MG63 (cell line): ENCODE data around the gene CST9. TPM values are rescaled to one million over a fixed set of nuclear protein-coding genes. Genes with fewer than 3 reads are reported as not detected.
"Not testable (repeated sequence)": the region's sequence is repeated elsewhere in the genome, so short reads cannot be mapped to it uniquely, and the experiment has no call there.

ENCODE experiments used
- DNase-seq: peaks from one replicate; pipeline ENCODE4 v3.0.0-alpha.2; 2020
- H3K27me3 ChIP-seq: fragments of 250-450 bp; sonication (Bioruptor Pico); 2 replicates; pipeline ENCODE4 v1.5.1; 2020; ENCODE audit warnings: mild to moderate bottlenecking, moderate library complexity
- H3K36me3 ChIP-seq: fragments of 250-450 bp; sonication (Bioruptor Pico); 2 replicates; pipeline ENCODE4 v1.5.1; 2020; ENCODE audit warnings: mild to moderate bottlenecking, moderate library complexity
- H3K4me3 ChIP-seq: fragments of 250-450 bp; sonication (Bioruptor Pico); 2 replicates; pipeline ENCODE4 v1.5.1; 2020; ENCODE audit warnings: mild to moderate bottlenecking, moderate library complexity
- H3K9me3 ChIP-seq: fragments of 250-450 bp; sonication (Bioruptor Pico); 2 replicates; pipeline ENCODE4 v1.5.1; 2020; ENCODE audit warnings: mild to moderate bottlenecking, moderate library complexity
- total RNA-seq: library from RNA; depleted of rRNA; stranded (reverse); fragments of >200 nt; shearing (Covaris generic); gene quantifications from 2 replicates; pipeline ENCODE4 v1.2.3, GENCODE V29; 2014; ENCODE audit warnings: low replicate concordance

CST9 gene
- total RNA-seq, 1 experiment from 2014 or later = not detected

DNA sequence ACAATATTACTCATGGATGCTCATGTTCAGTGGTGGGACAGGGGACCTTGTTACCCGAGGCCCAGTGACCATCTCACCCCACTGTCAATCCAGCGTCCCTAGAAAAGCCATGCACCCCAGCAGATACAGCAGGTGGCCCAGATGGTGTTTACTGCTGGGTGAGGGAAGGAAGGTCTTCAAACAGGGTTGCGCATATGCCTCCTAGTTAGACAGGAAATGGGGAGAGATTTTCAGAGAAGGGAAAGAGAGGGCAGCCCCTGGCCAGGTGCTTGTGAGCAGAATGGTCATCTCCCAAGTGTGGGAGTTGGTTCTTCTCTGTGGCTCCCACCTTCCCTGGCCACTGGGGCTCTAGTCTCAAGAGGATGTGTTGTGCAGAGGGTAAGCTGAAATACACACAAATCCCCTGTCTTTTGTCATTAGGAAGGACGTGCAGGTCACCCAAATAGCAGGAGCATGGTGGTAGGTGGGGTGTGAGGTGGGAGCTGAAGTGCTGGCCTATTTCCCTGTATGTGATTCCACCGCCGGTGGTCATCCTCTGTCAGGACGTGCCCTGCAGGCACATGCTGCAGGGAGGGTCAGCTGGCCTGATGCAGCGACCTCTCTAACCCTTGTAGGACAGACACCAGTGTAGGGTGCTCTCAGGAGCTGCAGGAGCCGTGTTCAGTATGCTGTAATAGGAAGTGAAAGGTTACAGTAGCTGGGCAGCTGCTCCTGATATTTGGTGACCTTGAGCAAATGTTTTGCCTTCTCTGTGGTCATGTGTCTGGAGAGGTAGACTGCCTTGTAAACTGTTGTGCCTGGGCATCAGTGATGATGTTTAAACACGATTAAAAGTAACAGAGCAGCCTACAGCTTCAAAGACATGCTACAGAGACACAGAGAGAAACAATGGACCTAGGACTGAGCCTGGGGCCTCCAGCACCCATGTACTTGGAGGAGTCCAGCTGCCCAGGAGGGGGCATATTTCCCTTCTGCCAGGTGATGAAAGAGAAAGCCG, 35.3 kb upstream of the CST9 start:
- DNase-seq = no peak
- no peaks in the 10 kb centered on the region for H3K36me3 ChIP-seq
- no peaks in the 10 kb centered on the region for H3K27me3 ChIP-seq
- H3K4me3 ChIP-seq = no peak overlapping the region
- H3K9me3 ChIP-seq = no peaks in the 10 kb centered on the region

DNA sequence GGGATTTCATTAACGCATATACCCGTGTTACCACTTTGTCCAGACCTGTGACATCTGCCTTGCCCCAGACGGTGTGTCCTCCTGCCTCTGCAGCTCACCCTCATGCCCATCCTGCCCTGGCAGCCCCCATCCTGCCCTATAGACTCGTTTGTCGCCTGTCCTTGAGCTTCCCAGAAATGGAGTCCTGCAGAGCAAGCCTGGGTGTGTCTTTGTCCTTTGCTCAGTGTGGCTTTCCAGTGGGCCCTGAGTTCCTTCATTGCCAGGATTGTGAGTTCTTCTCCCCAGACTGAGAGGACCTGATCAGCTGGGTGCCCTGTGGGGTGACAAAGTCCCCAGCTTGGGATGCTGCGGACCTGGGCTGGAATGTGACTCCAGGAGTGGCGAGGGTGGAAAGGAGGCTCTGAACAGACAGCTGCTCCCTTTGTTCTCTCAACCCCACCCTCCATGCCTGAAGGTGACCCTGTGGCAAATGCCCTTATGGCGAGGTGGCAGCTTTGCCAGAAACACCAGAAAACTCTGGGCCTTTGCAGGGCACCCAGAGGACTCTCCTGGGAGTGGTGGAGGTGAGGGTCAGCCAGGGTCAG, 34.4 kb upstream of the CST9 start:
- H3K4me3 ChIP-seq = no peak overlapping the region
- no peaks in the 10 kb centered on the region for H3K36me3 ChIP-seq

DNA sequence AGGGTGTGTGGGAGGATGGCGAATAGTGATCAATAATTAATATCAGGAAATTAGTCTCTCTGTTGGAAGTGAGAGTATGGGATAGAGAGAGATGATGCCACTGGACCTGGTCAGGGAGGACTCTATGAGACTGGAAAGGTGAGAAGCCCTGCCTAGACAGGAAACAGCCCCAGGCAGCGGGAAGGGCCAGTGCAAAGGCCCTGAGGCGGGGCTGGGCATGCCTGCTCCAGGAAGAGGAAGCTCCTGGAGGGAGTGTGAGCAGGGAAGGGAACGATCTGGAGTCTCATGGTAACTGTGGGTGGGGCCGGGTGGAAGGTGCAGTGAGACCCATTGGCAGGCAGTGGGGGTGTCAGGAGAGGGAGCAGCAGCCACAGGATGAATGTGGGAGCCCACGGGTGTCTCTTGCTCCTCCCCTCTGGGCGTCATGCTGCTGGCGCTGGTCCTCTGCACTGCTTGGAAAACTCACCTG, 33.8 kb upstream of the CST9 start:
- Histone ChIP-seq H3K9me3 (no peaks in the 10 kb centered on the region), H3K36me3 (no peaks in the 10 kb centered on the region), H3K27me3 (no peaks in the 10 kb centered on the region), H3K4me3 (no peak overlapping the region)
- DNase-seq = no peak

More for the DNA sequence above, 34.4 kb upstream of the CST9 start:
- no peaks in the 10 kb centered on the region for H3K27me3 ChIP-seq
- H3K9me3 ChIP-seq = no peaks in the 10 kb centered on the region
- no peak for DNase-seq

DNA sequence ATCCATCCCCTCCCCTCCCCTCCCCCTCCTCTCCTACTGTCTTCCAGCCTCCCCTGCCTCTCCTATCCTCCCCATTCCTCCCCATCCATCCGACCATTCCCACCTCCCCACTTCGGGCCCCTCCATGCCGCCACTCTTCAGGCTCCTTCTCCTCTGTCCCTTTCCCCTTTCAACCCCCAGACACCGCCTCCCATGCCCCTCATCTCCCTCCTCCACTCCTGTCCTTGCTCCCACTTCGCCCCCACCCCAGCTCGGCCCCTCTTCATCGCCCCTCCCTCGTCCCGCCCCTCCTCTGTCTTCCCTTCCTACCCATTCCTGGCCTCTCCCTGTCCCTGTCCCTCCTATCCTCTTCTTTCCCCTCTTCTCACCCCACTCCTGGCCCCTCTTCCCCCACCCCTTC, 32.6 kb upstream of the CST9 start:
- Histone ChIP-seq H3K9me3 (no peaks in the 10 kb centered on the region), H3K36me3 (no peaks in the 10 kb centered on the region), H3K4me3 (no peak overlapping the region), H3K27me3 (no peaks in the 10 kb centered on the region)
- no peak for DNase-seq

DNA sequence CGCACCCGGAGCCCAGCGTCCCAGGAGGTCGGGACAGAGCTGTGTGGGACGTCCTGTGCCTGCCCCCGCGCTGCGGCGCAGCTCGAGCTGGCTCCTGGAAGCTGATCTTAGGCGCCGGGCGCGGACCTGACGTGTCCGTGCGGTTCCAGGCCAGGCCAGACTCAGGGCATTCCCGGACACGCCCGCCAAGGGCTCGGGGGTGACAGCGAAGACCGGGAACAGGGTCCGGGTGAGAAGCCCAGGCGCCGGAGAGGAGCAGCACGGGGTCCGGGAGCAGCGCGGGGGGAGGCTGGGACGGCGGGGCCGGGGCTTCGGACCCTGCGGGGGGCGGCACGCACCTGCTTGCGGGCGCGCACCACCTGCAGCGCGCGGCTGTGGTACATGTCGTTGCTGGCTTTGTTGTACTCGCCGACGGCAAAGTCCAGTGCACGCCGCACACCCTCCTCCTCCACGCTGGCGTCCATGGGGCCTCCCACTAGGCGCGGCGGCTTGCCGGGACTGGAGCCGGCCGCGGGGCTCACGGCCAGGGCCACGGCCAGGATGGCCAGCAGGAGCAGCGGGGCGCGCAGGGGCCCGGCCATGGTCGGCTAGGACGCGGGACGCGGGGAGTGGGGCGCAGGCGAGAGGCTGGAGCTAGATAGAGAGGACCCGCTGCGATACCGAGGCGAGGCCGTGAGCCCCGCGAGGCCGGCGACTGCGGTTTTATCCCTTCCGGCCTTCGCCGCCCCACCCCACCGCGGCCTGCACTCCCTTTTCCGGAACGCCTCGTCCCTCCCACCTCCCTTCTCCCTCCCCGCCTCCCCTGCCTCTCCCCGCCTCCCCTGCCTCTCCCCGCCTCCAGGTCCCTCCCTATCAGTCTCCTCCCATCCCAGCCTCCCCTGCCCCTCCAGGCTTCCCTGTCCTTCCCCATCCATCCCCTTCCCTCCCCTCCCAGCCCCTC, 31.8 kb upstream of the CST9 start, which contains the start of gene CST3:
Gene CST3 (minus strand): TSS at position 674 of the 940 bp plus-strand sequence. CDS start 93 bp downstream, at position 581.
- Histone ChIP-seq H3K4me3 (peak within 1 kb of the TSS; percentile 64), H3K9me3 (no peaks in the 10 kb centered on the region), H3K36me3 (no peaks in the 10 kb centered on the region), H3K27me3 (no peaks in the 10 kb centered on the region)
- peak; percentile 86 for DNase-seq

DNA sequence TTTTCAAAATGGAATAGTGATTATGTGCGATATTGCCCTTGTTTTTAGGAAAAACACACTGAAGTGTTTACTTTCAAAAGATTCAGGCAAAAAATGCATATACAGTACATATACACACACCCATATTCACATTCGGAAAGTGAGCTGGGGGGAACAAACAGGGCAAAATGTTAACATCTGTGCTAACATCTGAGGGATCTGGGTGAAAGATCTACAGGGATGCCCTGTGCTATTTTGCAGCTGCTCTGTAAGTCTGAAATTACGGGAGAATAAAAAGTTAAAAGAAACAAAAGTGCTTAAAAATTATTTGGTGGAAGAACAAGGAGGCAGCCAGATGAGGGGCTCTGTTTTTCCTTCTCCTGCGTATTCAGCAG, 31.2 kb upstream of the CST9 start:
- peak overlapping the region; percentile 64 for H3K4me3 ChIP-seq
- H3K27me3 ChIP-seq = no peaks in the 10 kb centered on the region
- no peaks in the 10 kb centered on the region for H3K36me3 ChIP-seq
- H3K9me3 ChIP-seq = no peaks in the 10 kb centered on the region
- no peak for DNase-seq

DNA sequence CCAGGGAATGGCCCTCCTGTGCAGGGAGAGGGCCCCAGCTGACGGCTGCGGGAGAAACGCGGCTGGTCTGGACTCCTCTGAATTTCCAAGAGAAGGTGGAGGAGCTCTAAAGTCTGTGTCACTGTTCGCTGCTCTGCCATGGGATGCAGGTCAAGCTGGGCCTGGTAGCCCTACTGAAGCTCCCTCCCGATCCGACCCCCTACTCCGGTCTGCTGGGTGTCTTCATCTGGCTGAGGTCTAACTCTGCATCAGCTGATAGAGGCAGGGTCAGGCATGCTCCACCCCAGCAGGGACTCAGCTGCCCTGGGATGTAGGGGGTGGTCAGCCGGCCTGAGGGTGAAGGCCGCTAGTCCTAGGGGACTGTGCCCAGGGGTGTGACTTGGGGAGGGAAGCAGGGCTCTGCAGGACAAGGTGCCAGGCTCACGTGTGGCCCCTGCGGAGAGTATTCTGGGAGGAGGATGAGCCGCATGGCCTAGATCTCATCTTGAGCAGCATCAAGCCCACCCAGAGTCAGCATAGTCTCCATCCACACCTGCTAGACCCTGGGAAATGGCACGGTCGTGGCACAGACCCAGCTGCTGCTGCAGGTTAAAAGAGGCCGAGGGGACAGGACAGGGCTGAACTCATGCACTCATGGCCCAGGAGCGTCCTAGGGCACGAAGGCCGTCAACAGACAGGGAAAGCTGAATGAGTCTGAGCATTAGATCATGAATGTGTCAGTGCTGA, 30.6 kb upstream of the CST9 start:
- Histone ChIP-seq H3K9me3 (no peaks in the 10 kb centered on the region), H3K4me3 (peak overlapping the region; percentile 64), H3K36me3 (no peaks in the 10 kb centered on the region), H3K27me3 (no peaks in the 10 kb centered on the region)
- no peak for DNase-seq

DNA sequence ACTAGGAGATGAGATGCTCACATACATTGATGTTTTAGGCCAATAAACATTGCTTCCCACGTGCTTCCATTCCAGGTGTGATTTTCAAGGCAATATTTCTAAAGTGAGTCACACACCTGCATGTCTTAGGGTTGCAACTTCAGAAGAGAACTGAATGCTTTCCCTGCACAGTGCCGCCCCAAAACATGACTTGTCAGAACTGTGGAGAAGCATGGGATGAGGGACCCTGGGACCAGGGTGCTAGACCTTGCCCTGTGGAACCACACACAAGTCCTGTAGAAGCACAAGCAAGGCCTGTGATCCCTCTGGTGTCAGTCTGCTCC, 30.0 kb upstream of the CST9 start:
- not testable (repeated sequence) for H3K36me3 ChIP-seq, H3K4me3 ChIP-seq, H3K9me3 ChIP-seq, DNase-seq, H3K27me3 ChIP-seq

DNA sequence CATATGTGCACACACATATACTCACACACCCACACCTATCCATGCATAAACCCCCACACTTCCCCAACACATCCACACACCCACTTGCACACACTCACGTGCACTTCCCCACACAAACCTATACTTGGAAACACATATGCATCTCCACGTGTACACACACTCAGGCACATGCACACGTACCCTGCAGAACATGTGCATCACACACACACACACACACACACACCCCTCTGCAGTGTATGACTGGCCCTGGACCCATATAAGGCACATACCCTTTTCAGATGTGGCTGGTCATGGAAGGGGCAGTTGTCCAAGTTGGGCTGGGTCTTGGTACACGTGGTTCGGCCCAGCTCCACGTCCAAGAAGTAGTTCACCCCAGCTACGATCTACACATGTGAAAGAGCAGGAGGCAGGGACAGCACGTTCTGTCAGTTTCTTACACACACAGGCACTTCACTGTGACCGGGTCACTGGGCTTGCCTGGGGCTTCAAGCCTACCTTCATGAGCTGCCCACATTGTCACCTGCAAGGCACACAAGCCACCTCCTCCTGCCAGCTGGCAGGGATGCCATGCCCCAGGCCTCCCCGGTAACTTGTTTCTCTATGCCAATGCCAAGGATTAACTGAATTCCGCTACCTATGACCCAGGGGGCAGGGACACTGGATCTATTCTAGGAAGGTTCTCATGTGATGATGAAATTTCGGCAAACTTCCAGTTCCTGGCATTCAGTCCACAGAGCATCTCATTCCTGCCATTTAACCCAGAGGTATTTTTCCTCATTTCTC, 29.5 kb upstream of the CST9 start:
- Histone ChIP-seq H3K36me3 (no peaks in the 10 kb centered on the region), H3K27me3 (no peaks in the 10 kb centered on the region), H3K9me3 (no peaks in the 10 kb centered on the region), H3K4me3 (no peak overlapping the region)
- DNase-seq = no peak

DNA sequence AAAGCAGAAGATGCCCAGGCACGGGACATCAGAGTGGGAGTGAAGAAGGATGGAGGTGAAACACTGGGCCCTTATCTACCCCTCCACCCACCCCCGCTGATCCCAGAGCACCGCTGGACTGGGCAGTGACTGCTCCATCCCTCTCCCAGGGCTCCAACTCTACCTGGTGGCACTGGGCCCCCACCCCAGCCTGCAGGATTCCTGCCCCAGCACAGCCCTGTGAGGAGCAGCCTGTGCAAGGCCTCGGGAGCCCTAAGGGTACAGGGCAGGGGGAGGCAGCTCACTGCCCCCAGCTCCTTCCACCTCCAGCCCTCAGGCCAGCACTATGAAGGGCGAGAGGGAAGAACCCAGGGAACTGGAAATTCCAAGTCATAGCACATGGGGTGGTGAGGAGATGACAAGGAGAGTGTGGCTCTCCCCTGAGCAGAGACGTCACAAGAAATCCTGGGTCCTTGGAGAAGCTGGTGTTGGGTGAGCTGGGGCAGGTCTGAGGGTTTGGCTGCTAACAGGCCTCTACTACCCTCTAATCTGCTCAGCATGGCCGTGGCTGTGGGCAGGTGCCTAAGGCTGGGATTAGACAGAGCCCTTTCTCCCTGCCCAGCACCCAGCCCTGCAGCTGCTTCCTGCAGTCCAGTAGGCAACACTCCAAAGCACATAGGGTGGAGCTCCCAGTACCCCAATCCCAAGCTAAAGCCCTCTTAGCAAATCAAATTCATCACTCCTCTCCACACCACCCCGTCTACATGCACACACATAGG, 28.5 kb upstream of the CST9 start:
- no peak for DNase-seq
- Histone ChIP-seq H3K27me3 (no peaks in the 10 kb centered on the region), H3K4me3 (no peak overlapping the region), H3K36me3 (no peaks in the 10 kb centered on the region), H3K9me3 (no peaks in the 10 kb centered on the region)

DNA sequence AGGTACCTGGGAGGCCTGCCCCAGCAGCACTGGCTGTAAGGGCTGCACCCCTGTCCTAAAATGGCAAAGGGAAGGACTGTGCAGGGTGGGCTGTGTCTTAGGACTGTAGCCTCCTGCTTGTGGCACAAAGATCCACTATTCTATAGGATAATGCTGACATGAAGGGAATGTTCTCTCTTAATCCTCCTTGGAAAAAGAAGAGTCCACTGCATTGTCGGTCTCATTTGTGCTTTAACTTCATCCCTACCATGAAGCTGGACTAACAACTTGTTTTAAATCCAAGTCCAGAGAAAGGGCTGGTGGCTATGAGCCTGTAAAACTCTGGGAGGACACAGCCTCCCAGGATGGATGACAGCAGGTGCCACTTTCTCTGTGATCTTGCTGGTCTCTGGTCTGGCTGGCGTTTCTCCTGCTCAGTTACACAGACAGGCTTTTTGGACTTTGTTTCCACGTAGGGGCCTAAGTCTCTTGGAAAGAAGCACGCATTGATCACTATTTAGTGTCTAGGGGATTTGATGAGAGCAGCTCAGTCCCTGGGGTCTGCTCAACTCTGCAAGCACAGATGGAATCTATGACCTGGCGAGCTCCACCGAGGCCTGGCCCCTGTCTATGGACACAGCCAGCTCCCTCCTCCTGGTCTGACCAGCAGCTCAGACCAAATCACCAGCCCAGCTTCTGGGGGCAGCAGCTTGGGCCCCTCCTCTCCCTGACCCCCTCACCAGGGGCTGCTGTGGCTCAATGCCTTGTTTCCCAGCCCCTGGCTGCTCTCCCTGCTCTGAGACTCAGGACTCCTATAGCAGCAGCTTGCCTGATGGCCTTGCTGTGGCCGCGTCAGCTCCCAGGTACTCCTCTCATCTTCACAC, 27.2 kb upstream of the CST9 start:
- Histone ChIP-seq H3K4me3 (no peak overlapping the region), H3K36me3 (no peaks in the 10 kb centered on the region), H3K9me3 (no peaks in the 10 kb centered on the region), H3K27me3 (no peaks in the 10 kb centered on the region)
- DNase-seq = no peak

DNA sequence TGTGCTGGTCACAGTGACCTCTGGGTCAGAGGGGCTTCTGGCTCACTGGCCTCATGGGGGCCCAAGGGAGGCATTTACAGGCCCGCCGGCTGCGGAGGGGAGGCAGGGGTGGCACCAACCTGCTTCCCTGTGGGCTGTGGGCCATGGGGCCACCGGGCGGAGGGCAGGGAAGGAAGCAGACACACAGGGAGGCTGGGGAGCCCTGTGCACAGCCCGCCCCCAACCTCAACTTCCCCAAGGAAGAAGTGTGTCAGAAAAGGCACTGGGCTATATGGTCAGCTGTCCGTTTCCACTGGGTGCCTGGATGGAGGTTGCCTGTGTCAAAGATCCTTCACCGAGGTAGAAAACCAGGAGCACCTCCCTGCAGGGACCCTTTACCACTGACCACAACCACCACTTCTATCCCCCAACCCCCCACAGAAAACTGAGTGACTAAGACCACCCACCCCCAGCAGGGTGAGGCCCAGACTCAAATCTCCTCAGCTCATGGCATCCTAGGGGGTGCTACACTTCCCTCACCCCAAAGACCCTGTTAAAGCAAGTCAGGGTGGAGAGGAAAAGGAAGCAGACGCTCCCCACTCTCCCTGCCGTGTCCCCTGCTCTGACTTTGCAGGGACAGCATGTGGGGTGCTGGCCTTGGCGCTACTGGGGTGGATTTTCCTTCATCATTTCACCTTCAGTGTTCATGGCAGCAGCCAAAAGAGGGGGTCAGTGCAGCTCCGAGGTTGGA, 26.4 kb upstream of the CST9 start:
- DNase-seq = no peak
- no peaks in the 10 kb centered on the region for H3K36me3 ChIP-seq
- no peaks in the 10 kb centered on the region for H3K9me3 ChIP-seq
- H3K27me3 ChIP-seq = no peaks in the 10 kb centered on the region
- H3K4me3 ChIP-seq = no peak overlapping the region

DNA sequence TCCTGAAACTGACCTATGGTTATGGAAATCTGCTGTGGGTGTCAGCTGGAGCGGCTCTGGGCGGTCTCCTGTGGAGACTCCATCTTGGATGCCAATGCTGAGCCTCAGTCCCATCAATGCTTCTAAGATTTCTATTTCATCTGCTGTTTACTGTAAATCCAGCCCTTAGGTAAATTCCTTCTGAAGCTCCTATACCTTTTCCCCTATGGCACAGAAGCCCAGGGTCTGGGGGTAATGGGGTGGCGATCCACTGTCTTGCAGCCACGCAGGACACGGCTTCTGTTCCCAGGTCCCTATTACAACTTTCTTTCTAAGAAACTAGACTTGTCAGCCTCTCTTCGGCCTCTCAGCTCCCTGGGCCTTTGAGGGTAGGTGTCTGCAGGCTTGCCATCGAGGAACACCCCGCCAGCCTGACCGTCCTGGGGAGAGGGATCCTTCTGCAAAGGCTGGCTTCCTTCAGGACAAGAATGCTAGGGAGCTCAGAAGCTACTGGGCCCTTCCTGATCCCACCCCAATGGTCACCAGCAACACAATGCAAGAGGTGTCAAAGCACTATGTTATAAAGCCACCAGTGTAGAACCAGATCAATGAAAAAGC, 25.6 kb upstream of the CST9 start:
- H3K4me3 ChIP-seq = no peak overlapping the region
- H3K36me3 ChIP-seq = no peaks in the 10 kb centered on the region
- H3K27me3 ChIP-seq = no peaks in the 10 kb centered on the region
- no peaks in the 10 kb centered on the region for H3K9me3 ChIP-seq
- no peak for DNase-seq
